Activated CD4-positive, alpha-beta T cell treated with anti-CD3 and anti-CD28 coated beads for 36 hours (primary cell): ENCODE measurements around the gene FOXN3. TPM values are rescaled to one million over a fixed set of nuclear protein-coding genes. Genes with fewer than 3 reads are reported as not detected.
A peak's percentile ranks its signal among the peaks of the same experiment; 100 is the strongest.
"Not testable (repeated sequence)": the region's sequence is repeated elsewhere in the genome, so short reads cannot be mapped to it uniquely, and the experiment has no call there.

ENCODE experiments used
- ATAC-seq: fragments of 200-7000 bp; cut with Tn5 transposase; one replicate; pipeline ENCODE4 v1.10.0; 2021; ENCODE audit warnings: mild to moderate bottlenecking, moderate library complexity
- CTCF ChIA-PET: fragments of 350-600 bp; sonication (Branson Sonifier 250); formaldehyde crosslinking; loops from one replicate; lab custom pipeline; 2021; ENCODE audit warnings: antibody characterized with exemption; lab: Charles Lee
- POLR2A ChIA-PET: fragments of 350-600 bp; sonication (Branson Sonifier 250); formaldehyde crosslinking; loops from one replicate; lab custom pipeline; 2021; ENCODE audit warnings: antibody characterized with exemption, inconsistent platforms; lab: Charles Lee
- DNase-seq: peaks from one replicate; pipeline ENCODE4 v3.0.0-alpha.2; 2020
- H3K27ac Mint-ChIP-seq: one replicate; pipeline ENCODE4 v1.8.0; 2021; ENCODE audit warnings: mixed read lengths
- H3K27me3 Mint-ChIP-seq: one replicate; pipeline ENCODE4 v1.8.0; 2021; ENCODE audit warnings: mixed read lengths
- H3K36me3 Mint-ChIP-seq: one replicate; pipeline ENCODE4 v1.8.0; 2021; ENCODE audit warnings: low read depth, mixed read lengths
- H3K4me1 Mint-ChIP-seq: one replicate; pipeline ENCODE4 v1.8.0; 2021; ENCODE audit warnings: mixed read lengths
- H3K4me3 Mint-ChIP-seq: one replicate; pipeline ENCODE4 v1.8.0; 2021; ENCODE audit warnings: mild to moderate bottlenecking, moderate library complexity, mixed read lengths
- H3K9me3 Mint-ChIP-seq: one replicate; pipeline ENCODE4 v1.8.0; 2021; ENCODE audit warnings: low read depth, mixed read lengths
- intact Hi-C, 2 experiments: fragments of 100-400 bp; cut with DNase I in 1 of 2; cut with micrococcal nuclease in 1 of 2; formaldehyde crosslinking; loops; one replicate each; pipeline versions ENCODE4 v1.14.2 to v1.15.1; 2022 to 2024; cut with DNase I, micrococcal nuclease
- total RNA-seq, 2 experiments: library from RNA; stranded (reverse); gene quantifications; one replicate each; pipeline ENCODE4 v1.2.3, GENCODE V29; 2021

The FOXN3 gene
- total RNA-seq, 2 experiments from 2014 or later: 69.1 to 76.3 TPM

DNA sequence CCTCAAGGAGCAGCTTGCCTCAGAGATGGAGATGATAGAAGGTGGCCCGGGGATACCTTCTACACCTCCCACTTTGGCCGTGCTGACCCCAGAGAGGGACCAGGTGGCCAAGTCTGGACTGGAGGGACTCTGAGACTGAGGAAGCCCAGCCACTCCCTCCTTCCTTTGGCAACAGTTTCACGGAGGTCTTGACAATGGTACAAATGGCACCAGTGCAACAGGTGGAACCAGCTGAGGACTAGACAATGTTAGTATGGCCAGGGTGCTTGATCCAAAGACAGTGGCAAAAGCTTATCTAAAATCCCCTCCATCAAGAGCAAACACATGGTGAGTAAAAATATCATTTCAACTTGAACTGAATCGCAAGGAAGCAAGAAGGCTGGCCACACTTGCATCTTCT lies 117.4 kb downstream of the FOXN3 start:
- H3K9me3 Mint-ChIP-seq: peaks cover 3% of the 10 kb centered on the region
- H3K27ac Mint-ChIP-seq: no peak overlapping the region
- no peaks in the 10 kb centered on the region for H3K27me3 Mint-ChIP-seq
- no peak for ATAC-seq
- ChIA-PET CTCF (interaction anchor here (0.8 kb wide), 1 partner anchor 251 kb away, joined by 6 read pairs; no protein-coding TSS in a partner anchor), POLR2A (no interaction called here)
- DNase-seq: no peak
- H3K36me3 Mint-ChIP-seq: peaks cover 36% of the 10 kb centered on the region
- intact Hi-C loops: no loop called here
- no peak overlapping the region for H3K4me3 Mint-ChIP-seq
- H3K4me1 Mint-ChIP-seq: peaks cover 44% of the 10 kb centered on the region

DNA sequence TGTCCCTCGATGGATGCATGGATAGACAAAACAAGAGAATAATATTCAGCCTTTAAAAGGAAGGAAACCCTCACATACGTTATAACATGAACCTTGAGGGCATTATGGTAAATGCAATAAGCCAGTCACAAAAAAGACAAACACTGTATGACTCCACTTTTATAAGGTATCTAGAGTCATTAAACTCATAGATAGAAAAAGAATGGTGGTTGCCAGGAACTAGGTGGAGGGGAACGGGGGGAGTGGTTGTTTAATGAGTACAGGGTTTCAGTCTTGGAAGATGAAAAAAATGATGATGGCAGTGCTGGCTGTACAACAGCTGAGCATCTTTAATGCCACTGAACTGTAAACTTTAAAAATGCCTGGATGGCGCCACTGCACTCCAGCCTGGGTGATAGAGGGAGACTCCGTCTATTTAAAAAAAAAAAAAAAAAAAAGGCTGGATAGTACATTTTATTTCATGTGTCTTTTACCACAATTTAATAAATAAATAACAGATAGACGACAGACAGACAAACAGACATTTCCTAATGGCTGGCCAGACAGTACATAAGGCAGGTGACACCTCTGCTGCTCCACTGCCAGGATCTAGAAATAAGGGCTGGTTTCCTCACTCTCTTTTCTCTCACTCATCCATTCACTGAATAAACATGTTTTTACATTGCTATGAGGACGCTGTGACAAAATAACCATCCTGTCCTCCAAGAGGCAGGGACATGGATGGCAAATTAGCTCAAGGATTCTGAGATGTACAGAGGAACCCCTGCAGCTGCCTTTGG lies 118.8 kb downstream of the FOXN3 start:
- peaks cover 31% of the 10 kb centered on the region for H3K36me3 Mint-ChIP-seq
- intact Hi-C loops: no loop called here
- ChIA-PET CTCF (no interaction called here), POLR2A (no interaction called here)
- peak; percentile 44 for ATAC-seq
- H3K4me1 Mint-ChIP-seq: peaks cover 30% of the 10 kb centered on the region
- H3K27ac Mint-ChIP-seq: no peak overlapping the region
- no peak for DNase-seq
- no peaks in the 10 kb centered on the region for H3K27me3 Mint-ChIP-seq
- H3K4me3 Mint-ChIP-seq: no peak overlapping the region
- H3K9me3 Mint-ChIP-seq: peaks cover 3% of the 10 kb centered on the region

GRCh38 chr14:89296281-89296745 lies 120.7 kb downstream of the FOXN3 start:
- Mint-ChIP-seq H3K9me3 (peaks cover 3% of the 10 kb centered on the region), H3K27me3 (no peaks in the 10 kb centered on the region), H3K4me3 (no peak overlapping the region), H3K27ac (no peak overlapping the region), H3K4me1 (peaks cover 33% of the 10 kb centered on the region), H3K36me3 (peaks cover 32% of the 10 kb centered on the region)
- DNase-seq (no peak), ATAC-seq (no peak)
- ChIA-PET POLR2A (no interaction called here), CTCF (no interaction called here)
- intact Hi-C loops: no loop called here

DNA sequence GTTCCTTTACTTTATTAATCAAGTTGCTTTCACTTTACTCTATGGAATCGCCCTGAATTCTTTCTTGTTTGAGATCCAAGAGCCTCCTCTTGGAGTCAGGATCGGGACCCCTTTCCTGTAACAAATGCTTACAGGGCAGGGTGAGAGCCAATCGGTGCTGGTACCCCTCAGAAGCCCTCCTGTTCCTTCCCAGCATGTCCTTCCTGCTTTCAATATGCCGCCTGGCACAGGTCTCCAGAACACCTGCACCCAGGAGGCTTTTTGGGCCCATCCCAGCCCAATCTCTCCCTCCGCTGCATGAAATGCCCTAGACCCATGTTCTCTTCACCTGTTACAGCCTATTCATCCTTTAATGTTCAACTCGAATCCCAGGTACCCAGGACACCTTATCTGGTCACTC lies 122.2 kb downstream of the FOXN3 start:
- CTCF ChIA-PET: no interaction called here
- Mint-ChIP-seq H3K4me1 (peaks cover 44% of the 10 kb centered on the region), H3K27ac (no peak overlapping the region), H3K36me3 (peaks cover 27% of the 10 kb centered on the region), H3K9me3 (peaks cover 2% of the 10 kb centered on the region), H3K27me3 (no peaks in the 10 kb centered on the region), H3K4me3 (no peak overlapping the region)
- DNase-seq (no peak), ATAC-seq (no peak)
- POLR2A ChIA-PET: no interaction called here
- intact Hi-C loops: no loop called here

DNA sequence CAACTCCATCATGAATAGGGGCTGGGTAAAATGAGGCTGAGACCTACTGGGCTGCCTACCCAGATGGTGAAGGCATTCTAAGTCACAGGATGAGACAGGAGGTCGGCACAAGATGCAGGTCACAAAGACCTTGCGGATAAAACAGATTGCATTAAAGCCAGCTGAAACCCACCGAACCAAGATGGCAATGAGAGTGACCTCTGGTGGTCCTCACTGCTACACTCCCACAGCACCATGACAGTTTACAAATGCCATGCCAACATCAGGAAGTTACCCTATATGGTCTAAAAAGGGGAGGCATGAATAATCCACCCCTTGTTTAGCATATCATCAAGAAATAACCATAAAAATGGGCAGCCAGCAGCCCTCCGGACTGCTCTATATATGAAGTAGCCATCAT lies 122.6 kb downstream of the FOXN3 start:
- H3K27ac Mint-ChIP-seq, H3K4me3 Mint-ChIP-seq, CTCF ChIA-PET, DNase-seq, intact Hi-C loops, H3K9me3 Mint-ChIP-seq, H3K27me3 Mint-ChIP-seq, ATAC-seq: not testable (repeated sequence)
- POLR2A ChIA-PET: interaction anchor here (0.6 kb wide), 1 partner anchor 600 kb away, joined by 3 read pairs; no protein-coding TSS in a partner anchor
- Mint-ChIP-seq H3K4me1 (peaks cover 43% of the 10 kb centered on the region), H3K36me3 (peaks cover 23% of the 10 kb centered on the region)

DNA sequence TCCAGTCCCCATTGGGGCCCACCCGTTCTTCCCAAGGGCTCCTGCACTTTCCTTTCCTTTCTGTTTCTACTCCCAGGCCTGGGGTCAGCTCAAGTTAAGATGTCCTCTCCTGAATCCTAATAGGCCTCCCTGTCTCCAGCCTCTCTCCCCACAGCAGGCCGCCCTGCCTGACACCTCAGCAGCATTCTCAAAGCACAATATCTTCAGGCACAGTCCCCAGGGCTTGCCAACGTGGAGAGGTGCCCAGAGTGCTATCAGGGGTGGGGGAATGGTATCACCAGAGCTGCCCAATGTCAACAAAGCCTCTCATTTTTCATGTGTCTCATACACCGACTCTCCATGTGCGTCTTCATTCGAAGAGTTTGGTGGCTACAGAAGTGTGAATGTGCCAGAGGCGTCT lies 123.0 kb downstream of the FOXN3 start:
- POLR2A ChIA-PET: interaction anchor here (0.6 kb wide), 1 partner anchor 600 kb away, joined by 3 read pairs; no protein-coding TSS in a partner anchor
- H3K4me1 Mint-ChIP-seq: peaks cover 39% of the 10 kb centered on the region
- peaks cover 19% of the 10 kb centered on the region for H3K36me3 Mint-ChIP-seq
- H3K27me3 Mint-ChIP-seq: no peaks in the 10 kb centered on the region
- no peak overlapping the region for H3K4me3 Mint-ChIP-seq
- DNase-seq (no peak), ATAC-seq (no peak)
- no peaks in the 10 kb centered on the region for H3K9me3 Mint-ChIP-seq
- H3K27ac Mint-ChIP-seq: no peak overlapping the region
- CTCF ChIA-PET: no interaction called here
- intact Hi-C loops: no loop called here

DNA sequence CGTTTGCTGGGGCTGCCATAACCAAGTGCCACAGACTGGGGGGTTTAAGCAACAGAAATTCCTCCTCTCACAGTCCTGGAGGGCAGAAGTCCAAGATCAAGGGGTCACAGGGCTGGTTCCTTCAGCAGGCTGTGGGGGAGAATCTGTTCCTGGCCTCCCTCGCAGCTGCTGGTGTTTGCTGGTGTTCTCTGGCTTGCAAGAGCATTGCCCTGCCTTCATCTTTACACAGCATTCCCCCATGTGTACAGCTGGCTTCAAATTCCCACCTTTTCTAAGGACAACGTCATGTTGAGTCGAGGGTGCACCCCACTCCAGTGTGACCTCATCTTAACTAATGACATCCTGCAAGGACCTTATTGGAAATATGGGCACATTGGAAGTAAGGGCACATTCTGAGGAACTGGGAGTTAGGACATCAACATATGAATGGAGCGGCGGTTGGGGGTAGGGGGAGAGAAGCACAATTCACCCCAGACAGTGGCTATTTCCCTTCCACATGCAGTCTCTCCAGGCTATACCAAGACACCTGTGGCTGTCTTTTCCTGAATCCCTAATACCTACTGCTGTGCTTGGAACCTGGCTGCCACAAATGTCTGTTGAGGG lies 123.6 kb downstream of the FOXN3 start:
- H3K4me1 Mint-ChIP-seq: peaks cover 35% of the 10 kb centered on the region
- DNase-seq (no peak), ATAC-seq (no peak)
- H3K4me3 Mint-ChIP-seq: no peak overlapping the region
- H3K36me3 Mint-ChIP-seq: peaks cover 16% of the 10 kb centered on the region
- POLR2A ChIA-PET: no interaction called here
- no peak overlapping the region for H3K27ac Mint-ChIP-seq
- no peaks in the 10 kb centered on the region for H3K9me3 Mint-ChIP-seq
- no peaks in the 10 kb centered on the region for H3K27me3 Mint-ChIP-seq
- CTCF ChIA-PET: no interaction called here
- intact Hi-C loops: no loop called here

GRCh38 chr14:89292579-89293313 lies 124.3 kb downstream of the FOXN3 start:
- ChIA-PET CTCF (no interaction called here), POLR2A (no interaction called here)
- Mint-ChIP-seq H3K4me3 (no peak overlapping the region), H3K27ac (no peak overlapping the region), H3K36me3 (peaks cover 13% of the 10 kb centered on the region), H3K27me3 (no peaks in the 10 kb centered on the region), H3K4me1 (peaks cover 35% of the 10 kb centered on the region), H3K9me3 (no peaks in the 10 kb centered on the region)
- ATAC-seq (no peak), DNase-seq (no peak)
- intact Hi-C loops: no loop called here

- CTCF ChIA-PET: no interaction called here
- Mint-ChIP-seq H3K27me3 (no peaks in the 10 kb centered on the region), H3K4me3 (no peak overlapping the region), H3K4me1 (peaks cover 42% of the 10 kb centered on the region), H3K9me3 (no peaks in the 10 kb centered on the region), H3K36me3 (peaks cover 13% of the 10 kb centered on the region), H3K27ac (no peak overlapping the region)
- DNase-seq: no peak
- intact Hi-C loops: no loop called here
- POLR2A ChIA-PET: no interaction called here
- ATAC-seq: no peak
Observed at GRCh38 chr14:89291351-89291940, 125.6 kb downstream of the FOXN3 start.

GRCh38 chr14:89290813-89291212 lies 126.2 kb downstream of the FOXN3 start:
- H3K36me3 Mint-ChIP-seq: peaks cover 13% of the 10 kb centered on the region

GRCh38 chr14:89289477-89289876 lies 127.6 kb downstream of the FOXN3 start:
- no peak overlapping the region for H3K4me3 Mint-ChIP-seq
- no peak overlapping the region for H3K27ac Mint-ChIP-seq
- ATAC-seq: no peak
- peaks cover 46% of the 10 kb centered on the region for H3K4me1 Mint-ChIP-seq
- no peaks in the 10 kb centered on the region for H3K9me3 Mint-ChIP-seq
- ChIA-PET CTCF (no interaction called here), POLR2A (no interaction called here)
- DNase-seq: no peak
- H3K27me3 Mint-ChIP-seq: no peaks in the 10 kb centered on the region
- intact Hi-C loops: no loop called here
- H3K36me3 Mint-ChIP-seq: peaks cover 14% of the 10 kb centered on the region

More at GRCh38 chr14:89290813-89291212, 126.2 kb downstream of the FOXN3 start:
- H3K4me1 Mint-ChIP-seq: peaks cover 48% of the 10 kb centered on the region
- intact Hi-C loops: no loop called here
- DNase-seq (peak; percentile 32), ATAC-seq (peak; percentile 62)
- no peak overlapping the region for H3K27ac Mint-ChIP-seq
- CTCF ChIA-PET: no interaction called here
- no peaks in the 10 kb centered on the region for H3K9me3 Mint-ChIP-seq
- POLR2A ChIA-PET: no interaction called here
- H3K4me3 Mint-ChIP-seq: no peak overlapping the region
- H3K27me3 Mint-ChIP-seq: no peaks in the 10 kb centered on the region
